ENCODE data around the gene GPHN. TPM values are rescaled to one million over a fixed set of nuclear protein-coding genes. Genes with fewer than 3 reads are reported as not detected.
A peak's percentile ranks its signal among the peaks of the same experiment; 100 is the strongest.

GPHN gene
- total and polyA plus RNA-seq, 4 experiments from 2014 or later, result 9.0 to 18.8 (median 14.9) TPM

DNA sequence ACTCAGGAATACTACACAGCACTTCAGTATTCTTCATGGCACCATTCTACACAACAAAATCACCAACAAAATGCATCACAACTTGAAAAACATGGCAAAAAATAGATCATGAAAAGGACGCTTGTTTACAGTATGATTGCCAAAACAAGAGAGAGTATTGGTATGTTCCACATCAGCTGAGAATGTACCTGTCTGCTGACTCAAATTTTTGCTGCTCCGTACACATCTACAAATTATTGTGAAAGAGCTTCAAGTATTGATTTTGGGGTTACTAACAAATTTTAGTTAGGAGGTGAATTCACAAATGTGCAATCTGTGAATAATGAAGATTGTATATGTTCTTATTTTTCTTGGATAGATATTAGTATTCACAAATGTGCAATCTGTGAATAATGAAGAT lies 105.4 kb downstream of the GPHN start:
- H3K36me3 Mint-ChIP-seq, result peaks cover 4 to 28% of the 10 kb centered on the region in 2 donors
- DNase-seq, result no peak
- H3K9me3 Mint-ChIP-seq, result peaks cover 0 to 67% (median 52%) of the 10 kb centered on the region in 8 donors
- Histone ChIP-seq H3K4me3 (ENCODE audit: low read length in 2 of 2) (no peak overlapping the region), H3K36me3 (ENCODE audit: insufficient read depth, low read length) (no peaks in the 10 kb centered on the region), H3K9me3 (ENCODE audit: control insufficient read depth in 1 of 2, low read length in 2 of 2) (no peaks in the 10 kb centered on the region), H3K27ac (ENCODE audit: low read depth, low read length) (no peak overlapping the region), H3K27me3 (ENCODE audit: insufficient read depth, low read length) (no peaks in the 10 kb centered on the region), H3K4me1 (ENCODE audit: insufficient read depth, low read length) (no peaks in the 10 kb centered on the region)
- peaks cover 9 to 18% (median 16%) of the 10 kb centered on the region in 4 donors for H3K4me1 Mint-ChIP-seq
- no peak overlapping the region for H3K4me3 Mint-ChIP-seq
- intact Hi-C loops (cut with micrococcal nuclease), result no loop called here
- H3K27ac Mint-ChIP-seq, result no peak overlapping the region
- ChIA-PET POLR2A (ENCODE audit: partially characterized antibody) (no interaction called here), CTCF (ENCODE audit: partially characterized antibody) (no interaction called here)
- no peaks in the 10 kb centered on the region for H3K27me3 Mint-ChIP-seq

DNA sequence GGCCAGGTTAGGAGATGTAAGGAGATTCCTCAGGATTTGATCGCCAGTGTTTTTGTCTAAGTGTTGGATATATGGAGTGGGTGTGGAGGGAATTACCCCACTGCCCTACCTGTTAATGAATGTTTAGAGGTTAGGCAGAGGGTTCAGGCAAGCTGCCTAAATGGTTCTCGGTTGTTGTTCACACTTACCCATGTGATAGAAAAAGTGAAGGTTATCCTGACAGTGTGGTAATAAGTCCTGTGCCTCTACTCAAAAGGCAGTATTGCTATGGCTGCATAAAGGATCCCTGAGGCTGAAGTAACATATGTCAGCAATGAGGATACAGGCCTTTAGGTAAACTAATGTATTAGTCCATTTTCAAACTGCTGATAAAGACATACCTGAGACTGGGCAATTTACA lies 112.0 kb downstream of the GPHN start:
- Mint-ChIP-seq H3K9me3 (peaks cover 0 to 55% (median 38%) of the 10 kb centered on the region in 8 donors), H3K4me3 (no peak overlapping the region), H3K36me3 (peaks cover 9 to 17% of the 10 kb centered on the region in 2 donors), H3K27ac (no peak overlapping the region), H3K4me1 (peaks cover 7 to 16% (median 7%) of the 10 kb centered on the region in 4 donors), H3K27me3 (no peaks in the 10 kb centered on the region)
- ChIA-PET POLR2A (ENCODE audit: partially characterized antibody) (no interaction called here), CTCF (ENCODE audit: partially characterized antibody) (no interaction called here)
- Histone ChIP-seq H3K27me3 (ENCODE audit: insufficient read depth, low read length) (no peaks in the 10 kb centered on the region), H3K4me3 (ENCODE audit: low read length in 2 of 2) (no peak overlapping the region), H3K27ac (ENCODE audit: low read depth, low read length) (no peak overlapping the region), H3K36me3 (ENCODE audit: insufficient read depth, low read length) (no peaks in the 10 kb centered on the region), H3K4me1 (ENCODE audit: insufficient read depth, low read length) (no peaks in the 10 kb centered on the region), H3K9me3 (ENCODE audit: control insufficient read depth in 1 of 2, low read length in 2 of 2) (no peaks in the 10 kb centered on the region)
- intact Hi-C loops (cut with micrococcal nuclease), result loop anchor here (5.0 kb wide), 1 partner anchor 123 kb away; no protein-coding TSS in a partner anchor
- DNase-seq, result no peak

DNA sequence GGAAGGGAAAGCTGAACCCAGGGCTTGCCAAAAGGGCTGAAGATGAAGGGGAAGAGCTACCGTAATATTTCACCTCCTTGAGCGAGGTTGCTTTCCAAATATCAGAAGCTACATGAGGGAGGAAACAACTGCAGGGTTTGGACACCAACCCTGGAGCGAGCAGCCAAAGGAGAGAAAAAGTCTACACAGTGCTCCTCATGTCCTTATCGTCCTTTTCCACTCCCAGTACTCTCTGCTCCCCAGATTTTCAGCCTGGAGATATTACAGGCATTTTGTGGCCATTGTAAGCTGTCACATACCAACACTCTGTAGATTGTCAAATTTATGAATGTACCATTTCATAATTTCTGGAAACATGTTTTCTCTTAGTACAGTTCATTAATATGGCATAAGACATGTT lies 115.9 kb downstream of the GPHN start:
- intact Hi-C loops (cut with micrococcal nuclease), result loop anchor here (2.0 to 5.0 kb wide), 2 partner anchors 127 to 493 kb away; no protein-coding TSS in a partner anchor
- Mint-ChIP-seq H3K27me3 (no peaks in the 10 kb centered on the region), H3K27ac (no peak overlapping the region), H3K4me1 (peaks cover 8 to 16% (median 12%) of the 10 kb centered on the region in 4 donors), H3K9me3 (peaks cover 0 to 21% (median 7%) of the 10 kb centered on the region in 8 donors), H3K4me3 (no peak overlapping the region), H3K36me3 (peaks cover 5 to 8% of the 10 kb centered on the region in 2 donors)
- POLR2A ChIA-PET (ENCODE audit: partially characterized antibody), result no interaction called here
- no peak for DNase-seq
- no peak overlapping the region for H3K27ac ChIP-seq (ENCODE audit: low read depth, low read length)
- no peaks in the 10 kb centered on the region for H3K27me3 ChIP-seq (ENCODE audit: insufficient read depth, low read length)
- CTCF ChIA-PET (ENCODE audit: partially characterized antibody), result interaction anchor here (0.6 to 2.1 kb wide), 7 partner anchors 16 to 662 kb away, joined by 3 to 10 read pairs (median 3); no protein-coding TSS in a partner anchor
- no peak overlapping the region for H3K4me3 ChIP-seq (ENCODE audit: low read length in 2 of 2)
- H3K4me1 ChIP-seq (ENCODE audit: insufficient read depth, low read length), result no peaks in the 10 kb centered on the region
- no peaks in the 10 kb centered on the region for H3K36me3 ChIP-seq (ENCODE audit: insufficient read depth, low read length)
- H3K9me3 ChIP-seq (ENCODE audit: control insufficient read depth in 1 of 2, low read length in 2 of 2), result no peaks in the 10 kb centered on the region

DNA sequence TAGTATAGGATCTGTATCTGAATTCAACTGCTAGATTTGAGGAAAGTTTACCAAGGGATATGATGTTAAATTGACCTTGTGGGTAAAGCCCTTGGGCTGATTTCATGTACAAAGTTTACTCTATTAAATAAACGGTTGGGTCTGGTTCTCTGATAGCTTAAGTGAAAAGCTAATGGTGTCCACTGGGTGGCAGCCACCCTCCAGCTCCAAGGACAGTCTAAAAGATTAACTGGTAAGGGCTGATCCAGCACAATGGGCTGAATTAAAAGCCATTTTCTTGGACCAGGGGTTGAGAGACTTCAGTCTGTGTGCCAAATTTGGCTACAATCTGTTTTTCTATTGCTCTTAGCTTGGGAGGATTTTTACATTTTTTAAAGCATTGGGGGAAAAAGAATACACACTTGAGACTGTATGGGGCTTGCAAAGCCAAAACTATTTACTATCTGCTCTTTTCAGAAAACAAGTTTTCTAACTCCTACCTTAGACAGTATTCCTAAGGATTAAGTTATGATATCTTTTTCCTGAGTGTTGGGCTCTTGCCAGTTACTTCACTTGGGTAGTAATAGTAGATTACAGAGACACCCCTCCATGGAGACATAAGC lies 116.5 kb downstream of the GPHN start:
- Histone ChIP-seq H3K27ac (ENCODE audit: low read depth, low read length) (no peak overlapping the region), H3K27me3 (ENCODE audit: insufficient read depth, low read length) (no peaks in the 10 kb centered on the region), H3K4me1 (ENCODE audit: insufficient read depth, low read length) (no peaks in the 10 kb centered on the region), H3K4me3 (ENCODE audit: low read length in 2 of 2) (no peak overlapping the region), H3K9me3 (ENCODE audit: control insufficient read depth in 1 of 2, low read length in 2 of 2) (no peaks in the 10 kb centered on the region), H3K36me3 (ENCODE audit: insufficient read depth, low read length) (no peaks in the 10 kb centered on the region)
- peak in 4 of 5 donors; percentile 8 to 14 (median 12) for DNase-seq
- H3K27me3 Mint-ChIP-seq, result no peaks in the 10 kb centered on the region
- H3K27ac Mint-ChIP-seq, result no peak overlapping the region
- CTCF ChIA-PET (ENCODE audit: partially characterized antibody), result interaction anchor here (0.6 to 2.1 kb wide), 7 partner anchors 15 to 662 kb away, joined by 3 to 10 read pairs (median 3); no protein-coding TSS in a partner anchor
- no peak overlapping the region for H3K4me3 Mint-ChIP-seq
- intact Hi-C loops (cut with micrococcal nuclease), result loop anchor here (2.0 to 5.0 kb wide), 2 partner anchors 127 to 492 kb away; no protein-coding TSS in a partner anchor
- POLR2A ChIA-PET (ENCODE audit: partially characterized antibody), result no interaction called here
- peaks cover 0 to 19% (median 6%) of the 10 kb centered on the region in 8 donors for H3K9me3 Mint-ChIP-seq
- H3K36me3 Mint-ChIP-seq, result peaks cover 3 to 6% of the 10 kb centered on the region in 2 donors
- peaks cover 10 to 16% (median 13%) of the 10 kb centered on the region in 4 donors for H3K4me1 Mint-ChIP-seq

DNA sequence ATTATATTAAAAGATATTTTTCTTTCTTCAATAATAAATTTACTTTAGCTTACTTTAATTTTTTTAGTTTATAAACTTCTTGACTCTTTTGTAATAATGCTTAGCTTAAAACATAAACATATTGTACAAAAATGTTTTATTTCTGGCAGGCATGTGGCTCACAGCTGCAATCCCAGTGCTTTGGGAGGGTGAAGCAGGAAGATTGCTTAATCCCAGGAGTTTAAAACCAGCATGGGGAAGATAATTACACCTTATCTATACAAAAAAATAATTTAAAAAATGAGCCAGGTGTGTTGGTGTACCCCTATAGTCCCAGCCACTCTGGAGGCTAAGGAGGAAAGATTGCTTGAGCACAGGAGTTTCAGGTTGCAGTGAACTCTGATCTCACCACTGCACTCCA lies 120.7 kb downstream of the GPHN start:
- H3K36me3 ChIP-seq (ENCODE audit: insufficient read depth, low read length), result no peaks in the 10 kb centered on the region
- H3K27ac ChIP-seq (ENCODE audit: low read depth, low read length), result no peak overlapping the region
- no peak overlapping the region for H3K27ac Mint-ChIP-seq
- H3K9me3 Mint-ChIP-seq, result peaks cover 0 to 11% (median 0%) of the 10 kb centered on the region in 8 donors
- no peaks in the 10 kb centered on the region for H3K4me1 ChIP-seq (ENCODE audit: insufficient read depth, low read length)
- H3K4me3 Mint-ChIP-seq, result no peak overlapping the region
- H3K9me3 ChIP-seq (ENCODE audit: control insufficient read depth in 1 of 2, low read length in 2 of 2), result no peaks in the 10 kb centered on the region
- H3K27me3 Mint-ChIP-seq, result no peaks in the 10 kb centered on the region
- H3K4me1 Mint-ChIP-seq, result peaks cover 6 to 11% (median 10%) of the 10 kb centered on the region in 4 donors
- intact Hi-C loops (cut with micrococcal nuclease), result no loop called here
- ChIA-PET POLR2A (ENCODE audit: partially characterized antibody) (no interaction called here), CTCF (ENCODE audit: partially characterized antibody) (interaction anchor here (0.9 kb wide), 1 partner anchor 11 kb away, joined by 4 read pairs; no protein-coding TSS in a partner anchor)
- H3K27me3 ChIP-seq (ENCODE audit: insufficient read depth, low read length), result no peaks in the 10 kb centered on the region
- no peak overlapping the region for H3K4me3 ChIP-seq (ENCODE audit: low read length in 2 of 2)
- no peak for DNase-seq
- peaks cover 2 to 14% of the 10 kb centered on the region in 2 donors for H3K36me3 Mint-ChIP-seq

DNA sequence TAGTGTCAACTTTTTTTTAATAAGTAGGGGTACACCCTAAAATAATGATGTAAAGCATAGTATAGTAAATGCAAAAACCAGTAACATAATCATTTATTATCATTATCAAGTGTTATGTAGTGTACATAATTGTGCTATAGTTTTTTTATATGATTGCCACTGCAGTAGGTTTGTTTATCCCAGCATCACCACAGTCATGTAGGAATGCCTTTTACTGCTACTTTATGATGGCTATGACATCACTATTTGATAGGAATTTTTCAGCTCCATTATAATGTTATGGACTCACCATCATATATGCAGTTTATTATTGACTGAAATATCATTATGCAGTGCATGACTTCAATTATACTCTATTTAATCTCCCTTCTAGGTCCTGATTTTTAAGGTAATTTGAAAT lies 121.6 kb downstream of the GPHN start:
- no peak overlapping the region for H3K27ac Mint-ChIP-seq
- Histone ChIP-seq H3K36me3 (ENCODE audit: insufficient read depth, low read length) (no peaks in the 10 kb centered on the region), H3K27ac (ENCODE audit: low read depth, low read length) (no peak overlapping the region), H3K27me3 (ENCODE audit: insufficient read depth, low read length) (no peaks in the 10 kb centered on the region), H3K9me3 (ENCODE audit: control insufficient read depth in 1 of 2, low read length in 2 of 2) (no peaks in the 10 kb centered on the region), H3K4me3 (ENCODE audit: low read length in 2 of 2) (no peak overlapping the region), H3K4me1 (ENCODE audit: insufficient read depth, low read length) (no peaks in the 10 kb centered on the region)
- intact Hi-C loops (cut with micrococcal nuclease), result no loop called here
- peaks cover 0 to 15% of the 10 kb centered on the region in 2 donors for H3K36me3 Mint-ChIP-seq
- no peaks in the 10 kb centered on the region for H3K27me3 Mint-ChIP-seq
- DNase-seq, result no peak
- peaks cover 0 to 15% (median 0%) of the 10 kb centered on the region in 8 donors for H3K9me3 Mint-ChIP-seq
- peaks cover 3 to 9% (median 6%) of the 10 kb centered on the region in 4 donors for H3K4me1 Mint-ChIP-seq
- POLR2A ChIA-PET (ENCODE audit: partially characterized antibody), result no interaction called here
- H3K4me3 Mint-ChIP-seq, result no peak overlapping the region
- CTCF ChIA-PET (ENCODE audit: partially characterized antibody), result no interaction called here

DNA sequence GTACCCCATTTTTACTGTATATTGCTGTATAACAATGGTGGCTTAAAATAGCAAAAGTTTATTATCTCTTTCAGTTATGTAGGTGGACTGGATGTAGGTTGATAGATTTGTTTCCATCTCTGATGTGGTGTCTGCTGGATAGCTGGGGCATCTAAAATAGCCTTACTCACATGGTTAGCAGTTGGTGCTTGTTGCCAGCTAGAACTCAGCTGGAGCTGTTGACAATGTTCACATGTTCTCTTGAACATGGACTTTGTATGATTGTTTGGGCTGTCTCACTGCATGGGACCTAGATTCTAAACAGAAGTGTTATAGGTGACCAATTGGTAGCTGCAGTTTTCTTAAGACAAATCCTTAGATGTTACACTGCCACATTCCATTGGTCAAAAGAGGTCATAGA lies 126.9 kb downstream of the GPHN start:
- Mint-ChIP-seq H3K27ac (no peak overlapping the region), H3K9me3 (peaks cover 0 to 15% (median 0%) of the 10 kb centered on the region in 8 donors), H3K36me3 (peaks cover 0 to 15% of the 10 kb centered on the region in 2 donors), H3K27me3 (no peaks in the 10 kb centered on the region), H3K4me3 (no peak overlapping the region), H3K4me1 (peaks cover 0 to 12% (median 8%) of the 10 kb centered on the region in 4 donors)
- H3K4me1 ChIP-seq (ENCODE audit: insufficient read depth, low read length), result no peaks in the 10 kb centered on the region
- ChIA-PET CTCF (ENCODE audit: partially characterized antibody) (no interaction called here), POLR2A (ENCODE audit: partially characterized antibody) (no interaction called here)
- H3K36me3 ChIP-seq (ENCODE audit: insufficient read depth, low read length), result no peaks in the 10 kb centered on the region
- no peak for DNase-seq
- no peak overlapping the region for H3K27ac ChIP-seq (ENCODE audit: low read depth, low read length)
- intact Hi-C loops (cut with micrococcal nuclease), result no loop called here
- H3K27me3 ChIP-seq (ENCODE audit: insufficient read depth, low read length), result no peaks in the 10 kb centered on the region
- no peak overlapping the region for H3K4me3 ChIP-seq (ENCODE audit: low read length in 2 of 2)
- no peaks in the 10 kb centered on the region for H3K9me3 ChIP-seq (ENCODE audit: control insufficient read depth in 1 of 2, low read length in 2 of 2)

All from CD4-positive, alpha-beta memory T cell (primary cell).